ENCODE data around the gene NAALADL2.

- TF ChIP-seq CTCF (IDR thresholded peaks at IDR 0.05; ENCODE audit: insufficient read depth, low read length, poor library complexity, severe bottlenecking) (no peak), EZH2phosphoT487 (conservative IDR thresholded peaks at IDR 0.05; ENCODE audit: low read length) (no peak)
These were observed 387.1 kb downstream of the NAALADL2 start for GRCh38 chr3:175246234-175246633.
